Mesodermal cell (in vitro differentiated cells): ENCODE results near the gene KYNU.

Experiments used
- H3K27ac ChIP-seq: 2 replicates; pipeline ENCODE4 v1.7.0; 2013; ENCODE audit warnings: mild to moderate bottlenecking, low read depth, low read length, moderate library complexity; ENCODE audit not compliant: severe bottlenecking
- H3K36me3 ChIP-seq: 2 replicates; pipeline ENCODE4 v1.7.1; 2013; ENCODE audit warnings: mild to moderate bottlenecking, low read length, moderate library complexity; ENCODE audit not compliant: control insufficient read depth, insufficient read depth
- H3K4me1 ChIP-seq: one replicate; pipeline ENCODE4 v1.7.1; 2013; ENCODE audit warnings: mild to moderate bottlenecking, low read length; ENCODE audit not compliant: insufficient read depth, control insufficient read depth, poor library complexity, severe bottlenecking
- H3K4me3 ChIP-seq: 2 replicates; pipeline ENCODE4 v1.7.0; 2013; ENCODE audit warnings: low read length, control low read depth, mild to moderate bottlenecking; ENCODE audit not compliant: insufficient read depth, poor library complexity, severe bottlenecking; ENCODE audit errors: extremely low read depth
- H3K9me3 ChIP-seq: 2 replicates; pipeline ENCODE4 v1.7.1; 2013; ENCODE audit warnings: mild to moderate bottlenecking, low read length, moderate library complexity; ENCODE audit not compliant: control insufficient read depth
- WGBS, 2 experiments: methylation state at CpG; one replicate each; pipeline ENCODE4 v1.1.5; 2013; ENCODE audit warnings: missing lambda C conversion rate in 2 of 2; ENCODE audit not compliant: insufficient coverage in 2 of 2; 5-methylcytosine and 5-hydroxymethylcytosine counted together

KYNU gene

DNA sequence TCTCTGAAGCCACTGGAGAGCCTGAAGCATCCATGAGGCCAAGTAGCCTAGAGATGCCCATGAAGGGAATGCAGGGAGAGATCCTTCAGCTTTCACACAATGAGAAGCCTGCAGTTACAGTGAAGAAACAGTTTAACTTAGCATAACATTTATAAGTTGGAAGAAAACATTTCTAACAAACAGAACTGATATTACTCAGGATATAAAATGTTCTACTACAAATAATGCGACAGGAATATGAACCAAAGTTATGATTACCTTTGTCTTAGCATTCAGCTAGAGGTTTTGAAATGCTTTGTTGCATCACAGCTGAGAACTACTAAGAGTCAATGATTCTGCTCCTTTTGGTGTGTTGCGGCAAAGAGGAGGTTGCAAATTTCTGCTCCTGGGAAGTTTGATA is 6.9 kb upstream of the KYNU start:
- no peaks in the 10 kb centered on the region for H3K36me3 ChIP-seq
- WGBS, 2 experiments = 75 to 100% methylated on average over 1 to 2 of the region's 2 CpGs
- peaks cover 16% of the 10 kb centered on the region for H3K4me1 ChIP-seq
- H3K9me3 ChIP-seq = no peaks in the 10 kb centered on the region
- H3K27ac ChIP-seq = no peak overlapping the region
- no peak overlapping the region for H3K4me3 ChIP-seq

DNA sequence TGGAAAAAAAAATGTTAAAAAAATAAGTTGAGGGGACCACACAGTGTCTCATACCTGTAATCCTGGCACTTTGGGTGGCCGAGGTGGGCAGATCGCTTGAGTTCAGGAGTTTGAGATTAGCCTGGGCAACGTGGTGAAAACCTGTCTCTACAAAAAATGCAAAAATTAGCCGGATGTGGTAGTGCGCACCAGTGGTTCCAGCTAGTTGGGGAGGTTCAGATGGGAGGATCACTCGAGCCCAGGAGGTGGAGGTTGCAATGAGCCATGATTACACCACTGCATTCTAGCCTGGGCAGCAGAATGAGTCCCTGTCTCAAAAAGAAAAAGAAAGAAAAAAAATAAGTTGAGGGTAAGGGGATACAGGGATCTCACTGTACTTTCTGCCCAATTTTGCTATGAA is 6.1 kb upstream of the KYNU start:
- Histone ChIP-seq H3K9me3 (no peaks in the 10 kb centered on the region), H3K4me3 (no peak overlapping the region), H3K4me1 (peaks cover 16% of the 10 kb centered on the region), H3K36me3 (no peaks in the 10 kb centered on the region), H3K27ac (no peak overlapping the region)
- WGBS, 2 experiments = 91 to 92% methylated on average over 4 to 6 of the region's 6 CpGs

DNA sequence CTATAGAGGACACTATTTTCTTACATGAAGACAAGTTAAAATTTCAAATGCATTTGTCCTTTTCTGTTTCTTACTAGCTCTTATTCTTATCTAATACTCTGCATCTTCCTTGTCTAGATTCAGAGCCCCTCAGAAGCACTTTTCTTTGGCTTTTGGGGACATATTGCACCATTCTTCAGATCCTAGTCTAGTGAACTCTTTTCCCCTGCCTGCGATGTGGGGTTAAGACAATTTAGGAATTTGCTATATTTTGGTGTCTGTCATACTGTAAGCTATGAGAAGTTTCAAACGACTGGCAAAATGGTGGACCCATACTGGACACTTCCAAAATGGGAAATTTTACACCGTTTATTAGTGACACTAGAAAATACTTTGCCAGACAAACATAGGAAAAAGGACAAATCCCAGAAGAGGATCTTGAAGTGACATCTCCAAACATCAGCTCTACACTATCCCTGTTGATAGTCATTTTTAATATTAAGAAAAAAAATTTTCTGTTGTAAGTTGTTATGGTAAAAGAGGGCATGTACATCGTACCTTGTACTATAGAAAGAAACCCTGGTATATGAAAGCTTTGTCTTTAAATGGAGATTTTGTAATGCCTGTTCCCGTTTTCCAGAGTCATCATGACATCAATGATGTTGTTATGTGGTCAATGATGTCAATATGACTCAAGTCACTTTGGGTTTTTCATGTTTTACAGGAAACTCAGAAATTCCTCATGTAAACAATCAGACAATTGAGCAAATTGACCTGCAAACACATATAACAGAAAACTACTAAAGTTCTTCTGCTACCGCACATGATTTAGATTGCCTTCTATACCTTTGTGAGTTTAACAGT is 4.4 kb upstream of the KYNU start:
- no peaks in the 10 kb centered on the region for H3K36me3 ChIP-seq
- WGBS, 2 experiments = 90 to 100% methylated on average over 2 to 3 of the region's 6 CpGs
- no peak overlapping the region for H3K4me3 ChIP-seq
- no peaks in the 10 kb centered on the region for H3K9me3 ChIP-seq
- H3K4me1 ChIP-seq = peaks cover 16% of the 10 kb centered on the region
- H3K27ac ChIP-seq = no peak overlapping the region

DNA sequence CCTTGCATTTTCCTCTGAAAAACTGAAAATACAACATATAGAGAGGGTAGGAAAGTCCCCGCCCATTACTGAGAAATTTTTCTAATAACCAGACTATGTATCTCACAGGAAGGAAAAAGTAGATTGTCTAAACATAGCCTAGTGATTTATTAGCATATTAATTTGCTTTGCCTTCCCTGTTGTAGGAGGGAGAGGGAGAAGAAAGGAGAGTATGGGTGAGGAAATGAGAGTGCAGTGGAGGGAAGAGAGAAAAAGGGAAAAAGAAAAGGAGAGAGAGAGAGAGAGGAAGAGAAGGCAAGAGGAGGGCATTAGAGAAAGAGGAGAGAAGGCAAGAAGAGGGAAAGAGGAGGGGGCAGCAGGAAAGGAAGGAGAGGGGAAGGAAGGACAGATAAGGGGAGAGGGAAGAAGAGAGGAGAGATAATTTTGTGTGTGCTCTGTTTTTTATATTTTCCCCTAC is 3.6 kb upstream of the KYNU start:
- H3K9me3 ChIP-seq = no peaks in the 10 kb centered on the region
- H3K27ac ChIP-seq = no peak overlapping the region
- WGBS, 2 experiments = no CpG with 5 or more reads among the region's 1 CpG
- H3K4me3 ChIP-seq = no peak overlapping the region
- H3K36me3 ChIP-seq = no peaks in the 10 kb centered on the region
- H3K4me1 ChIP-seq = peaks cover 16% of the 10 kb centered on the region

DNA sequence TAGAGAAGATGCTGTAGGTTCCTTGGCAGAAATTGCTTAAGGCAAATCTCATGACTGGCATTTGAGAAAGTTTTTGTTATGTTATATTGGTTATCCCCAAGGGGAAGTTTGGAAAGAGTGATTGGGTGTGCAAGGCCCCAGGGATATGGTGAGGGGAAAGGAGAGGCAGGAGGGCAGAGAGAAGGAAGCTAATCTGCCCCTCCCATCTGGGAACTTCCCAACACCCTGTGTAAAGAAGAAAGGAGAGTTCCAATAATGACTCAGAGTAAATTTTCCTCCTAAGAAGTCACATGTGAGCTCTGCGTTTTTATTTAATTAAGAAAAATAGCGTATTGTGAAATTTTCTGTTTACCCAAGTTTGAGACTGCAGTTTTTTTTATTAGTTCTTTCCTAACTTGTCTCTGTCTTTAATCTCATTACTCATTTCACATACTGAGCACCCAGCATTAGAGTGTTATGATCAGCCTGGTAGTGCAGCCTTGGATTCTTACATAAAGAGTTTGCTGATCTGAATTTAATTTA is 3.1 kb upstream of the KYNU start:
- no CpG with 5 or more reads among the region's 2 CpGs for WGBS, 2 experiments
- H3K4me3 ChIP-seq = no peak overlapping the region
- no peaks in the 10 kb centered on the region for H3K9me3 ChIP-seq
- H3K4me1 ChIP-seq = peaks cover 16% of the 10 kb centered on the region
- no peak overlapping the region for H3K27ac ChIP-seq
- no peaks in the 10 kb centered on the region for H3K36me3 ChIP-seq

DNA sequence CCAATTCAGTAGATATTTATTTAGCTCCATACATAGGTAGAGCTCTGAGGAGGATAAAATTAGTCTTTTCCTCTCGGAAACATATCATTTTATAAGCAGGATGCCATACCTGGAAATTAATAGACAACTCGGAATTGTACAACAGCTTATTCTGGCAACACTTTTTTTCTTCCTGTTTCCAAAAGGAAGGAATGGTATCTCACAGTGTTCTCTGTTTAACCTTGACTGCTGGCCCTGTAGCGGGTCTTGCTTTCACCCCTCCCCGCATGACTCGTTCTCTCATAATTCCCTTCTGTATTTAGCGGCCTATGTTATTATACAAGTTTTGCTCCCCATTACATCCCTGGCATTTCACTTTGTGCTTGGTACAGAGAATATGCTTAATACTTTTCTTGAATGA is 2.5 kb upstream of the KYNU start:
- Histone ChIP-seq H3K4me3 (no peak overlapping the region), H3K27ac (no peak overlapping the region)

DNA sequence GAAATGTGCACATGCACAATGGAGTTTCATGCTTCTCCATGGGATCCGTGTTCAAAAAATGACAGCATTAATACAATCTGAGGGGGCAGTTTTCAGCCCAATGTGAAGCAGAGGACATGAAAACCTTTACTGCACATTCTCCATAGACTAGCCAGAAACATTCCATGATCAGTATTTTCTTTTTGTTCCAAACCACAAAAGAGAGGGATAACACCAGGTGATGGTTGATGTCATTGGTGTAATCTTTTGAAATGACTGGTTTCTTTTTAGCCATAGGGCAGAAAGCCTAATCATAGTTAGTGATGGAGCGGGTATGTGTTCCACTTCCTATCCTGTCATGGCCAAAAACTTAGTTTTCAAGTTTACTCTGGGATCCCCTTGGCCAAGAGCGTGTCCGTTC is 1.8 kb upstream of the KYNU start:
- Histone ChIP-seq H3K4me1 (peaks cover 16% of the 10 kb centered on the region), H3K27ac (no peak overlapping the region), H3K36me3 (no peaks in the 10 kb centered on the region), H3K9me3 (no peaks in the 10 kb centered on the region), H3K4me3 (no peak overlapping the region)
- WGBS, 2 experiments = 91% methylated on average over 2 of the region's 4 CpGs; no CpG with 5 or more reads in 1 of the 2 experiments

More for the DNA sequence above, 2.5 kb upstream of the KYNU start:
- WGBS, 2 experiments = 89 to 100% methylated on average over 4 of the region's 6 CpGs
- no peaks in the 10 kb centered on the region for H3K9me3 ChIP-seq
- H3K4me1 ChIP-seq = peaks cover 16% of the 10 kb centered on the region
- no peaks in the 10 kb centered on the region for H3K36me3 ChIP-seq

DNA sequence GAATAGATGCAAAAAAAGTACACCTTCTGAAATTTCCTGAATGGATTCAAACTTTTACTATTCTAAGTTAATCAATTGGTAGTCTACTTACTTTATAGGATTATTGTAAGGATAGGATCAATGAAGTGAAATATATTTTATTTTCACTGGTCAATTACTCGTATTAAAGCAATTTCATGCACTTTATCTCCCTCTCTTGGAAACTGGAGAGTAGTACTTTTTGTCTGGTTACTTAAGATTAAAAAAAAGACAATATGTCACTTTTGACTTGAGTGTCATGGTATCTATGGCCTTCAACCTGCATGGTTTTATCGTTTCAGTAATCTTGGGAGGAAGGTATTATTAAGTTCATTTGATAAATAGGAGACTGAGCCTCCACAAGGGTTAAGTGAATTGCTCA is 1.0 kb upstream of the KYNU start:
- Histone ChIP-seq H3K27ac (no peak overlapping the region), H3K36me3 (no peaks in the 10 kb centered on the region), H3K4me1 (peaks cover 16% of the 10 kb centered on the region), H3K9me3 (no peaks in the 10 kb centered on the region), H3K4me3 (no peak overlapping the region)
- 75 to 100% methylated on average over 1 of the region's 2 CpGs for WGBS, 2 experiments

DNA sequence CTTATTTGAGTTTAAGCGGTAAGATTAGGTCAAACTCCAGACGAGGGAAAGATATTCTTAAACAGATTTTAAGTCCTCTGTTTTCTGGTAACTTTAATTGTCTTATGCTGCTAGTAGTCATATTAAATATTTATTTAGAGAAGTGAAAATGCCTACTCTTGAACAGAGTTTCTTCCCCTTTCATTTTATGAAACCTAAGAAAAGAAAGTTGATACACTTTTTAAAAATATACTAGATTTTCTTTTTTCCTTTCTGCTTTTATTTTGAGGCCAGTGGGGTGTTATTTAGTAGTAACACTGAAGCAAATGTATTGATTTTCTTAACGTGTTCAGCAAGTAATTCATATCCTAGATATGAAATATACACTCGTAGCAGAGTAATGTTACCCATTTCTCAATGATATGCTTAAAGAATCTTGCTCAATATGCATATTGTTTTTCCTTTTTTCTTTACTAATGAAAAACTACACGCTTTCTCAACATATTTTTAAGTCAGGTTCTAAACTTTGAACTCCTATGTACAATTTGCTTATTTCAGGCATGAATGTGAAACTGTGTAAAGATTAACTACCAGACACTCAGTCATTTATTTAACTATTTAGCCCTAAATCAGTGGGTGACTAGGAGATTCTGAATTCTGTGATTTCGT is 691 bp downstream of the KYNU start:
- Histone ChIP-seq H3K4me1 (peaks cover 15% of the 10 kb centered on the region), H3K4me3 (no peak overlapping the region)

DNA sequence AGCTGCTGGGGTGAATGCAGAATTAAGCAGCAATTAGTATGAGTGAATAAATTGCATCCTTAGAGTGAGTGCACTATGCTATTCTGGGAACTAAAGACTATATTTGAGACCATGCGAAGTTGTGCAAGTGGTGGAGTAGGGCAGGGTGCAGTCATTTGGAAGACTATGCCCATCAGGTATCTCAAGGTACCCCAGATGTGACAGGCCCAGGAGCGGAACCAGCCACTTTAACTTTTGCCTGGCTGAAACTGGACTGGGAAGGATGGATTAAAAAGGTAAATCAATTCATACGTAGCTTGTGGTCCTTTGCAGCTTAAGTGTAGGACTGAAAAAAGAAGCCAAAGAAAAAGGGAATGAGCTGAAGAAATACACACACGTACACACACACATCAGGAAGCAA is 1.7 kb downstream of the KYNU start:
- H3K4me3 ChIP-seq = no peak overlapping the region
- 93 to 100% methylated on average over 2 to 3 of the region's 4 CpGs for WGBS, 2 experiments

More for the DNA sequence above, 691 bp downstream of the KYNU start:
- Histone ChIP-seq H3K9me3 (no peaks in the 10 kb centered on the region), H3K36me3 (no peaks in the 10 kb centered on the region), H3K27ac (no peak overlapping the region)
- 92% methylated on average over 3 of the region's 6 CpGs; no CpG with 5 or more reads in 1 of the 2 experiments for WGBS, 2 experiments

DNA sequence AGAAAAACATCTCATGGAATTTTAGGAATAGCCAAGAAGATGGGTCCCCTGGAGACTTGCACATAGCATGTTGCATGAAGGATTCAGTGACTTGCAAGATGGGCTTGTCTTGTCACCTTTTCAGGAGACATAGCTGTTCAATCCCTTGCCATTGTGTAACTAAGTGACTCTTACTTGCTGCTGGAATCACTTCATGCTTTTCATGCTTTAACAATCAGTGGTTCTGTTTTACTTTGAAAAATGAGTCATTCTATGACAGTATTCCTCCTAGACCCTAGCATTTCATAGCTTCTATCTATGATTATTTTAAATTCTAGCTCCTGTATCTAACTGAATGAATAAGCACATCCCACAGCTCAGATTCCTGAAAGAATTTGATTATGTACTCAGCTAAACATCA is 2.8 kb downstream of the KYNU start:
- Histone ChIP-seq H3K9me3 (no peaks in the 10 kb centered on the region), H3K4me1 (no peaks in the 10 kb centered on the region), H3K4me3 (no peak overlapping the region), H3K36me3 (no peaks in the 10 kb centered on the region), H3K27ac (no peak overlapping the region)

More for the DNA sequence above, 1.7 kb downstream of the KYNU start:
- no peaks in the 10 kb centered on the region for H3K36me3 ChIP-seq
- no peaks in the 10 kb centered on the region for H3K9me3 ChIP-seq
- peaks cover 6% of the 10 kb centered on the region for H3K4me1 ChIP-seq
- H3K27ac ChIP-seq = no peak overlapping the region
